ENCODE results near the gene MAVS. TPM values are rescaled to one million over a fixed set of nuclear protein-coding genes. Genes with fewer than 3 reads are reported as not detected.
A peak's percentile ranks its signal among the peaks of the same experiment; 100 is the strongest.

Gene MAVS
- polyA plus RNA-seq, 4 donors = 6.2 to 32.7 (median 21.5) TPM

- Histone ChIP-seq H3K9me3 (ENCODE audit: control insufficient read depth in 2 of 2, insufficient read depth in 1 of 2, low read depth in 1 of 2, low read length in 1 of 2) (no peaks in the 10 kb centered on the region), H3K4me1 (ENCODE audit: control insufficient read depth in 3 of 3, insufficient read depth in 2 of 3, low read depth in 1 of 3, low read length in 2 of 3) (no peaks in the 10 kb centered on the region), H3K27me3 (ENCODE audit: control insufficient read depth in 3 of 3, insufficient read depth in 3 of 3, low read length in 3 of 3) (no peaks in the 10 kb centered on the region), H3K36me3 (ENCODE audit: control insufficient read depth in 3 of 3, insufficient read depth in 2 of 3, low read depth in 1 of 3, low read length in 3 of 3) (peaks cover 2 to 35% (median 4%) of the 10 kb centered on the region in 3 donors), H3K27ac (ENCODE audit: low read depth in 1 of 3, low read length in 2 of 3) (no peak overlapping the region), H3K4me3 (ENCODE audit: low read depth in 1 of 3, low read length in 3 of 3) (no peak overlapping the region)
- no peak for DNase-seq
- no peak for FAIRE-seq
- 83 to 94% (median 87%) methylated on average over 4 of the region's 4 CpGs for WGBS, 3 donors
Observed at GRCh38 chr20:3908667-3909066, 62.0 kb downstream of the MAVS start.

GRCh38 chr20:3909952-3910366 lies 63.3 kb downstream of the MAVS start:
- FAIRE-seq = no peak
- Histone ChIP-seq H3K27ac (ENCODE audit: low read depth in 1 of 3, low read length in 2 of 3) (no peak overlapping the region), H3K4me1 (ENCODE audit: control insufficient read depth in 3 of 3, insufficient read depth in 2 of 3, low read depth in 1 of 3, low read length in 2 of 3) (no peaks in the 10 kb centered on the region), H3K4me3 (ENCODE audit: low read depth in 1 of 3, low read length in 3 of 3) (no peak overlapping the region), H3K27me3 (ENCODE audit: control insufficient read depth in 3 of 3, insufficient read depth in 3 of 3, low read length in 3 of 3) (no peaks in the 10 kb centered on the region), H3K9me3 (ENCODE audit: control insufficient read depth in 2 of 2, insufficient read depth in 1 of 2, low read depth in 1 of 2, low read length in 1 of 2) (no peaks in the 10 kb centered on the region), H3K36me3 (ENCODE audit: control insufficient read depth in 3 of 3, insufficient read depth in 2 of 3, low read depth in 1 of 3, low read length in 3 of 3) (peaks cover 2 to 44% (median 4%) of the 10 kb centered on the region in 3 donors)
- DNase-seq = no peak

GRCh38 chr20:3910853-3911252 lies 64.2 kb downstream of the MAVS start:
- WGBS, 3 donors = 20 to 55% (median 43%) methylated on average over 2 of the region's 2 CpGs

GRCh38 chr20:3911956-3912355 lies 65.3 kb downstream of the MAVS start:
- Histone ChIP-seq H3K27ac (ENCODE audit: low read depth in 1 of 3, low read length in 2 of 3) (no peak overlapping the region), H3K9me3 (ENCODE audit: control insufficient read depth in 2 of 2, insufficient read depth in 1 of 2, low read depth in 1 of 2, low read length in 1 of 2) (no peaks in the 10 kb centered on the region), H3K4me1 (ENCODE audit: control insufficient read depth in 3 of 3, insufficient read depth in 2 of 3, low read depth in 1 of 3, low read length in 2 of 3) (no peaks in the 10 kb centered on the region), H3K36me3 (ENCODE audit: control insufficient read depth in 3 of 3, insufficient read depth in 2 of 3, low read depth in 1 of 3, low read length in 3 of 3) (peaks cover 2 to 44% (median 4%) of the 10 kb centered on the region in 3 donors), H3K4me3 (ENCODE audit: low read depth in 1 of 3, low read length in 3 of 3) (no peak overlapping the region), H3K27me3 (ENCODE audit: control insufficient read depth in 3 of 3, insufficient read depth in 3 of 3, low read length in 3 of 3) (no peaks in the 10 kb centered on the region)
- DNase-seq (peak; percentile 74 to 95), FAIRE-seq (no peak)
- WGBS, 3 donors = 14 to 53% (median 37%) methylated on average over 2 of the region's 2 CpGs

More at GRCh38 chr20:3910853-3911252, 64.2 kb downstream of the MAVS start:
- no peaks in the 10 kb centered on the region for H3K9me3 ChIP-seq (ENCODE audit: control insufficient read depth in 2 of 2, insufficient read depth in 1 of 2, low read depth in 1 of 2, low read length in 1 of 2)
- no peaks in the 10 kb centered on the region for H3K4me1 ChIP-seq (ENCODE audit: control insufficient read depth in 3 of 3, insufficient read depth in 2 of 3, low read depth in 1 of 3, low read length in 2 of 3)
- DNase-seq = peak; percentile 59 to 84
- no peaks in the 10 kb centered on the region for H3K27me3 ChIP-seq (ENCODE audit: control insufficient read depth in 3 of 3, insufficient read depth in 3 of 3, low read length in 3 of 3)
- FAIRE-seq = no peak
- H3K27ac ChIP-seq (ENCODE audit: low read depth in 1 of 3, low read length in 2 of 3) = no peak overlapping the region
- no peak overlapping the region for H3K4me3 ChIP-seq (ENCODE audit: low read depth in 1 of 3, low read length in 3 of 3)
- H3K36me3 ChIP-seq (ENCODE audit: control insufficient read depth in 3 of 3, insufficient read depth in 2 of 3, low read depth in 1 of 3, low read length in 3 of 3) = peaks cover 2 to 42% (median 4%) of the 10 kb centered on the region in 3 donors

GRCh38 chr20:3914446-3914845 lies 67.8 kb downstream of the MAVS start:
- H3K27ac ChIP-seq (ENCODE audit: low read depth in 1 of 3, low read length in 2 of 3) = no peak overlapping the region

GRCh38 chr20:3915691-3916090 lies 69.1 kb downstream of the MAVS start:
- peaks cover 0 to 43% (median 3%) of the 10 kb centered on the region in 3 donors for H3K36me3 ChIP-seq (ENCODE audit: control insufficient read depth in 3 of 3, insufficient read depth in 2 of 3, low read depth in 1 of 3, low read length in 3 of 3)
- no peaks in the 10 kb centered on the region for H3K27me3 ChIP-seq (ENCODE audit: control insufficient read depth in 3 of 3, insufficient read depth in 3 of 3, low read length in 3 of 3)
- no peak for FAIRE-seq

More at GRCh38 chr20:3914446-3914845, 67.8 kb downstream of the MAVS start:
- no peaks in the 10 kb centered on the region for H3K9me3 ChIP-seq (ENCODE audit: control insufficient read depth in 2 of 2, insufficient read depth in 1 of 2, low read depth in 1 of 2, low read length in 1 of 2)
- H3K36me3 ChIP-seq (ENCODE audit: control insufficient read depth in 3 of 3, insufficient read depth in 2 of 3, low read depth in 1 of 3, low read length in 3 of 3) = peaks cover 3 to 39% (median 4%) of the 10 kb centered on the region in 3 donors
- no peak overlapping the region for H3K4me3 ChIP-seq (ENCODE audit: low read depth in 1 of 3, low read length in 3 of 3)
- no peak for FAIRE-seq
- no peaks in the 10 kb centered on the region for H3K27me3 ChIP-seq (ENCODE audit: control insufficient read depth in 3 of 3, insufficient read depth in 3 of 3, low read length in 3 of 3)
- 92 to 100% (median 95%) methylated on average over 2 of the region's 2 CpGs for WGBS, 3 donors
- DNase-seq = no peak
- no peaks in the 10 kb centered on the region for H3K4me1 ChIP-seq (ENCODE audit: control insufficient read depth in 3 of 3, insufficient read depth in 2 of 3, low read depth in 1 of 3, low read length in 2 of 3)

GRCh38 chr20:3916364-3916763 lies 69.7 kb downstream of the MAVS start:
- H3K27me3 ChIP-seq (ENCODE audit: control insufficient read depth in 3 of 3, insufficient read depth in 3 of 3, low read length in 3 of 3) = no peaks in the 10 kb centered on the region
- no peak overlapping the region for H3K27ac ChIP-seq (ENCODE audit: low read depth in 1 of 3, low read length in 2 of 3)
- peaks cover 0 to 45% (median 3%) of the 10 kb centered on the region in 3 donors for H3K36me3 ChIP-seq (ENCODE audit: control insufficient read depth in 3 of 3, insufficient read depth in 2 of 3, low read depth in 1 of 3, low read length in 3 of 3)
- H3K4me3 ChIP-seq (ENCODE audit: low read depth in 1 of 3, low read length in 3 of 3) = no peak overlapping the region
- H3K9me3 ChIP-seq (ENCODE audit: control insufficient read depth in 2 of 2, insufficient read depth in 1 of 2, low read depth in 1 of 2, low read length in 1 of 2) = no peaks in the 10 kb centered on the region
- DNase-seq (no peak), FAIRE-seq (no peak)
- 52 to 60% (median 56%) methylated on average over 2 of the region's 2 CpGs for WGBS, 3 donors
- no peaks in the 10 kb centered on the region for H3K4me1 ChIP-seq (ENCODE audit: control insufficient read depth in 3 of 3, insufficient read depth in 2 of 3, low read depth in 1 of 3, low read length in 2 of 3)

More at GRCh38 chr20:3915691-3916090, 69.1 kb downstream of the MAVS start:
- Histone ChIP-seq H3K9me3 (ENCODE audit: control insufficient read depth in 2 of 2, insufficient read depth in 1 of 2, low read depth in 1 of 2, low read length in 1 of 2) (no peaks in the 10 kb centered on the region), H3K27ac (ENCODE audit: low read depth in 1 of 3, low read length in 2 of 3) (no peak overlapping the region), H3K4me3 (ENCODE audit: low read depth in 1 of 3, low read length in 3 of 3) (no peak overlapping the region), H3K4me1 (ENCODE audit: control insufficient read depth in 3 of 3, insufficient read depth in 2 of 3, low read depth in 1 of 3, low read length in 2 of 3) (no peaks in the 10 kb centered on the region)
- 65 to 77% (median 74%) methylated on average over 2 of the region's 2 CpGs for whole genome bisulfite sequencing, 3 donors
- DNase-seq = no peak

GRCh38 chr20:3919352-3919751 lies 72.7 kb downstream of the MAVS start:
- FAIRE-seq = no peak
- Histone ChIP-seq H3K36me3 (ENCODE audit: control insufficient read depth in 3 of 3, insufficient read depth in 2 of 3, low read depth in 1 of 3, low read length in 3 of 3) (peaks cover 14 to 50% (median 17%) of the 10 kb centered on the region in 3 donors), H3K4me3 (ENCODE audit: low read depth in 1 of 3, low read length in 3 of 3) (no peak overlapping the region)

More at GRCh38 chr20:3919352-3919751, 72.7 kb downstream of the MAVS start:
- Histone ChIP-seq H3K27me3 (ENCODE audit: control insufficient read depth in 3 of 3, insufficient read depth in 3 of 3, low read length in 3 of 3) (no peaks in the 10 kb centered on the region), H3K27ac (ENCODE audit: low read depth in 1 of 3, low read length in 2 of 3) (no peak overlapping the region), H3K4me1 (ENCODE audit: control insufficient read depth in 3 of 3, insufficient read depth in 2 of 3, low read depth in 1 of 3, low read length in 2 of 3) (no peaks in the 10 kb centered on the region), H3K9me3 (ENCODE audit: control insufficient read depth in 2 of 2, insufficient read depth in 1 of 2, low read depth in 1 of 2, low read length in 1 of 2) (no peaks in the 10 kb centered on the region)
- no peak for DNase-seq
- 88 to 100% (median 97%) methylated on average over 1 of the region's 1 CpG for WGBS, 3 donors

All from small intestine (tissue), 7 donors.